ENCODE measurements around the gene PDZD2.
"Not testable (repeated sequence)": the region's sequence is repeated elsewhere in the genome, so short reads cannot be mapped to it uniquely, and the experiment has no call there.

Gene PDZD2

GRCh38 chr5:31776294-31776693 is 137.4 kb downstream of the PDZD2 start:
- not testable (repeated sequence) for DNase-seq

DNA sequence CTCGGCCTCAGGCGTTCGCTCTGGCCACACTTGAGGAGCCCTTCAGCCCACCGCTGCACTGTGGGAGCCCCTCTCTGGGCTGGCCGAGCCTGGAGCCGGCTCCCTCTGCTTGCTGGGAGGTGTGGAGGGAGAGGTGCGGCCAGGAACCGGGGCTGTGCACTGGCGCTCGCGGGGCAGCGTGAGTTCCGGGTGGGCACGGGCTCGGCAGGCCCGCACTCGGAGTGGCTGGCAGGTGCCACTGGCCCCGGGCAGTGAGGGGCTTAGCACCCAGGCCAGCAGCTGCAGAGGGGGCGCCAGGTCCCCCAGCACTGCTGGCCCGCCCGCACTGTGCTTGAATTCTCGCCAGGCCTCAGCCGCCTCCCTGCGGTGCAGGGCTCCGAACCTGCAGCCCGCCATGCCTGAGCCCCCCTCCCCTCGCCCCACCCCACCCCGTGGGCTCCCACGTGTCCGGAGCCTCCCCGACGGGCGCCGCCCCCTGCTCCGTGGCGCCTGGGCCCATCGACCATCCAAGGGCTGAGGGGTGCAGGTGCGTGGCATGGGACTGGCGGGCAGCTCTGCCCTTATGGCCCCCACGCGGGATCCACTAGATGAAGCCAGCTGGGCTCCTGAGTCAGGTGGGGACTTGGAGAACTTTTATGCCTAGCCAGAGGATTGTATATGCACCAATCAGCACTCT is 138.2 kb downstream of the PDZD2 start:
- DNase-seq, result no peak

GRCh38 chr5:31781772-31782171 is 142.8 kb downstream of the PDZD2 start:
- DNase-seq, result no peak

- no peak for DNase-seq
Observed at GRCh38 chr5:31783086-31783645, 144.2 kb downstream of the PDZD2 start.

GRCh38 chr5:31783731-31784130 is 144.8 kb downstream of the PDZD2 start:
- DNase-seq, result no peak

DNA sequence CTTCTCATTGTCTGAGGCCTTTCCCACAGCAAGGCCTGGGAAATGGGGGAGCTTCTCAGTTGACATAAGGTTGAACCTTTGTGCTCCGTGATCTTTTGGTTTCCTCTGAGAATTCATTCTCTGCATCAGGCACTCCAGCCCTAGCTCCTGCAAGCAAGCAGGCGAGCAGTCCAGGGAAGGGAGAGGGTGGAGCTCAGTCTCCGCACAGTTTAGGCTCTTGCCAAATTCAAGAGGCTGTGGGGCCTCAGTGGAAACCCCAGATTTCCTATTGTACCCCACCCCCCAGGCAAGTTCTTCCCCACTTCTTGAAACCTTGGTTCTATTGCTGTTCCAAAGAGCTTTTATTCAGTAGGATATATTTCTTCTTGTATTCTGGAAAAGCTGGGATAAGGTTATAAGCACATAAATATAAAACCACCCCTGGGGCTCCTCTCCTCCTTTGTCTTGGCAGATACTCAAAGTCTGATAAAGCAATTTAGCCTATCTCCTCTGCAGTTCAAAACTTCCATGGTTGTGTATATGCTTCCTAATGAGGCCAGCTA is 147.2 kb downstream of the PDZD2 start:
- no peak for DNase-seq

- DNase-seq, result no peak
Observed at GRCh38 chr5:31794009-31794408, 155.1 kb downstream of the PDZD2 start.

GRCh38 chr5:31798168-31798567 is 159.2 kb downstream of the PDZD2 start:
- no peak for DNase-seq

- DNase-seq, result no peak
Observed at GRCh38 chr5:31800351-31800750, 161.4 kb downstream of the PDZD2 start.

- DNase-seq, result no peak
Observed at GRCh38 chr5:31805785-31806400, 167.0 kb downstream of the PDZD2 start.

GRCh38 chr5:31806561-31806960 is 167.6 kb downstream of the PDZD2 start:
- no peak for DNase-seq

- no peak for DNase-seq
Observed at GRCh38 chr5:31807789-31808540, 169.0 kb downstream of the PDZD2 start.

DNA sequence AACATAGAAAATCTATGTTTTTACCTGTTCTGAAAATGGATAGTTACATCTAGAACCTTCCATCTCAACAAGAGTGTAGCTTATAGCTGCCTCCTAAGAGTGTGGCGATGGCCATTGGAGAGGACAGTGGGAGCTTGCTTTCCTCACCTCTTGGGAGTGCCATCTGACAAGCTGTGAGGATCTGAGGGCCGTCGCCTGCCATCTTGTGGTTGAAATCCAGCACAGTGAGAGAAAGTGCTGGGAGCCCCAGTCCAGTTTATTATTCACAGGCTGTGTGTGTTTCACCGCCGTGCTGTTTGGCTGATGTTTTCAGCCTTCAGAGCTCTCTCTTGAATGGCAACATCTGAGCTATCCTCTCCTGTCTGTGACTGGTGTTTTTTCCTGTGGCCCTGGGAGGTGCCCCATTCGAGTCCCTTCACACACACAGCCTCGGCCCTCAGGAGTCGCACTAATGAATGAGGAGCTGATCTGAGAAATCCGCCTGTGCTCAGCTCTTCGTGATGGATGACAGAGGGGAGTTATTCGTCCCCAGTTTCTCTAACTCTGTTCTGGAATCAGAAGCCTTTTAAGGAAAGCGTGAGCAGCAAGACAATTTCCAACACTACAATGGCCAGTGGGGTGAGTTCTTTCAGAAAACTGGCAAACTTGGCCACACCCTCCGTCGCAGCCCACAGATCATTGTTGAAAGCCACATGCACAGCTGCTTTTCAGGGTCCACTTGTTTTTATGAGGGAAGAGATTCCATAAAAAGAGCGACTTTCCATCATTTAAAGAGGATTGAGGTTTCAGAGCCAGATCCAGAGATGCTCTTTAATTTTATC is 170.3 kb downstream of the PDZD2 start:
- DNase-seq, result no peak

DNA sequence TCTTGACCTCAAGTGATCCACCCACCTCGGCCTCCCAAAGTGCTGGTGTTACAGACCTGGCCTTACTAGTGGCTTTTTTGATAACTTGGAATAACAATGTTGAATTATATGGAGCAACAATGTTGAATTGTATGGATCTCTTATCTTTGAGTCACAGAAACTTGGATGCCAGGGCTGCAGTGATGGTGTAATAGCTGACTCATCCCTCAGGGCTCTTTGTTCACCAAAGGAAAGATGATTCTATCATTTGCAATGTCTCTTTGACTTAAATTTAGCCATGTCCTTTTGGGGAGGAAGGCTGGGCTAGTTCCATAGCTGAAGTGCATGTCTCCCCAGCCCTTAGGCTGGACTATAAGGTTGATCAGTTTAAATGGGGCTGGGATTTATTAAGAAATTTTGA is 172.3 kb downstream of the PDZD2 start:
- no peak for DNase-seq

GRCh38 chr5:31815376-31815775 is 176.4 kb downstream of the PDZD2 start:
- DNase-seq, result no peak

DNA sequence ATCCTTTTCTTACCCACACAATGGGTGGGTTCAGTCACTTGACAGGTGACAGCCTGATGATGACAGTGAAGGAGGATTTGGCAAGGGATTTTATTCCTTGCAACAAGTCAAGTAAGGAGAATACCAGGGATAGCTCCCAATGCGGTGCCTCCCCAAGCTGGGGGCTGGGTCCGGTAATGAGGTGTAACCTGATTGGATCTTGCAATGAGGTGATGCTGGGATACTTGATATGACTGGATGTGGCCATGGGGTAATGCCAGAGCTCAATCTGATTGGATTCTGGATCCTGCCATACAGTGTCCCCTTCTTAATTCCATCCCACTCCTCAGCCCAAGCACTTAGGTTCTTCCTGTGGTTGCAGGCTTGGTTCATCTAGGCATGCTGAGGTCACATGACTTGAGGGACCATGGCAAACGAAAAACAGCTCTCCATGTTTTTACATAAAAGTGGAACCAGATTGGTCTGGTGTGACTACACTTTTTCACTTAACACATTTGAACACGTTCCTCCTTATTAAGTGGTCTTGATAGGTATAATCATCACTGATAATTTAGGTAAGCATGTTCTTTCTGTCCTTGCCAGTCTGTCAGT is 181.1 kb downstream of the PDZD2 start:
- no peak for DNase-seq

- DNase-seq, result no peak
Observed at GRCh38 chr5:31823472-31823871, 184.5 kb downstream of the PDZD2 start.

GRCh38 chr5:31824869-31825517 is 186.1 kb downstream of the PDZD2 start:
- no peak for DNase-seq

DNA sequence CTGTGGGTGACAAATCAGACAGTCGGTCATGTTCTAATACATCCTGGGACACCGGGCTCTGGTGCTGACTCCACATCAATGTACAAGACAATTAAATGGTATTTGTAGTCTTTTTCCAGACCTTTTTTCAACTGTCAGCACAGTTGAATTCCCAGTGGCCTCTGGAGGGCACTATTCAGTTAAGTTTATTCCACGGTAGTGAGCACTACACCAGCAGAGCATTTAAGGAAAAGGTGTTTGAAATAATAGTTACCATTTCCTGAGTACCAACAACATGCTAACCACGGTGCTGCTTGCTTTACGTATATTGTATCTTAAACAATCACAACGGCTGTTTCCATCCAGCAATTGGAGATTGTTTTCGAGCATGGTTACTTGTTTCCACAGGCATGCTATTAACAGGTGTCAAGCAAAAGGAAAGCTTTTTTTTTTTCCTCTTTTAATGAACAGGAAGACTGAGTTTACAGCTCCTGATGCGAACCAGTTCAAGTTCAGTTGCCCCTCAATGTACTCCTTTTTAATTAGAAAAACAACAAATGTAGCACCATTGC is 186.7 kb downstream of the PDZD2 start:
- peak; percentile 27 for DNase-seq

GRCh38 chr5:31827867-31828266 is 188.9 kb downstream of the PDZD2 start:
- DNase-seq, result no peak

- no peak for DNase-seq
Observed at GRCh38 chr5:31832966-31833365, 194.0 kb downstream of the PDZD2 start.
